Loucy (cell line): Measurements from ENCODE around the gene GREB1L.

Experiments
- CTCF ChIP-seq: fragments of 200-600 bp; sonication (generic); conservative IDR thresholded peaks from 2 replicates; pipeline ENCODE4 v1.5.1; 2014; ENCODE audit warnings: mild to moderate bottlenecking, antibody characterized with exemption, low read length
- EZH2phosphoT487 ChIP-seq: fragments of 200-600 bp; IDR thresholded peaks from 2 replicates; pipeline ENCODE4 v1.6.1; 2018; ENCODE audit warnings: antibody characterized with exemption, mild to moderate bottlenecking, moderate library complexity, borderline replicate concordance

GRCh38 chr18:21255211-21255610 lies 13.2 kb downstream of the GREB1L start:
- no peak for TF ChIP-seq CTCF
- TF ChIP-seq EZH2phosphoT487, result no peak
